ENCODE results near the gene NXNL1.

- TF ChIP-seq CTCF (IDR thresholded peaks at IDR 0.05): no peak
- no peak for TF ChIP-seq POLR2A (IDR thresholded peaks at IDR 0.05)
- TF ChIP-seq POLR2AphosphoS5 (IDR thresholded peaks at IDR 0.05): no peak
Observed at GRCh38 chr19:17491287-17491686, 30.6 kb upstream of the NXNL1 start.
